UCSD-AML1 (cell line): ENCODE measurements around the gene FHIT.
"Not testable (repeated sequence)": the region's sequence is repeated elsewhere in the genome, so short reads cannot be mapped to it uniquely, and the experiment has no call there.

Experiments used
- DNase-seq: peaks from one replicate; lab custom pipeline; 2025; ENCODE audit not compliant: unreplicated experiment; lab: John Stamatoyannopoulos, UW

Gene FHIT

GRCh38 chr3:60948488-60948887 lies 302.8 kb downstream of the FHIT start:
- DNase-seq, result no peak

DNA sequence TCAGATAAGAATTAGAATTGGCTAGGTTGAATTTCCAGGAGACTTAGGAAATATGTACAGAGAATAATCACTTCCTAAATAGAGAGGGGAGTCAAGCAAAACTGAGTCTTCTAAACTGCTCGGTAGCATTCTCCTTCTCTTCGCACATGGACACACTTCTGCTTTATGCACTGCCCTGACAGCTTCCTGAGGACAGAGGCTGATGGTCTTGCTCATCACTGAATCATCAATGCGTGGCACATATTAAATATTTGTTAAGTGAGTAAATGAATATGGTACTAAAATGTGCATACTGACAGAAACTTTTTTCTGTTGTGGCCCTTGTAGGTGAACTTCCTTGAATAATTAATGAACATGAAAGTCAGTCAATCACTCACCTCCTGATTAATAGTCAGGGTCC lies 315.5 kb downstream of the FHIT start:
- no peak for DNase-seq

- DNase-seq, result no peak
Measured at GRCh38 chr3:60933824-60934223, 317.4 kb downstream of the FHIT start.

GRCh38 chr3:60932643-60933042 lies 318.6 kb downstream of the FHIT start:
- DNase-seq, result no peak

- no peak for DNase-seq
Measured at GRCh38 chr3:60932170-60932569, 319.1 kb downstream of the FHIT start.

- DNase-seq, result no peak
Measured at GRCh38 chr3:60931452-60931851, 319.8 kb downstream of the FHIT start.

DNA sequence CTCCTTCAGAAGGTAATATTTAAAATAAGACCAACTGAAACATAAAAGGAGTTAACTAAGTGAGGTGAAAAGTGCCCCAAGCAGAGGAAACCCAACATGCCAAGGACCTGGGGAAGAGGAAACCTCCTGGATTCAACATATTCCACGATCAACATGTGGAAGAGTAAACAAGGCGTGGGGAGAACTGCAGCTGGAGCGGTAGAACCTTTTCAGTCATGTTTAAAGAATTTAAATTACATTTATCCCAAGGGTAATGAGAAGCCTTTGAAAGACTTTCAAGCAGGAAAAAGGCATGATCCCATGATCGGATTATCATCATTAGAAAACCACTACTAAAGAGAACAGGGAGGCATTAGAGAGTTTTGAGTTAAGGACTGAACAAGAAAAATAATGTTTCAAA lies 330.7 kb downstream of the FHIT start:
- no peak for DNase-seq

- DNase-seq, result no peak
Measured at GRCh38 chr3:60919296-60919695, 332.0 kb downstream of the FHIT start.

GRCh38 chr3:60917141-60917540 lies 334.1 kb downstream of the FHIT start:
- no peak for DNase-seq

DNA sequence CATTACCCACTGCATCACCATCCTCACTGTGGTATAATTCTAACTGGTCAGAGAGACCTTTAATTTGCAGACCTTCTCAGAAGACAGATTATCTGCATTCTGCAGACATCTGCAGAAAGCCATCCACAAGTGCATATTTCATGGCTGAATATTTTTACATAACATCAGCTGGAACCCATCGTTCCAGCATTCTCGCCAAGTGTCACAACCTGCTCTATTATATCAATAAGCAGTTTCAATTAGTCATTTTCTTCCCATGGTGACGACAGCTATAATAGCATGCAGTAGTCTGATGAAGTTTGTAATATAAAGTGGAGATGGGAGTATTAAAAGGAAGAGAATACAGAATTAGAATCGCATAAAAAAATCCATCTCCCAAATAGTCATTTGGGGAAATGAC lies 334.7 kb downstream of the FHIT start:
- DNase-seq, result no peak

DNA sequence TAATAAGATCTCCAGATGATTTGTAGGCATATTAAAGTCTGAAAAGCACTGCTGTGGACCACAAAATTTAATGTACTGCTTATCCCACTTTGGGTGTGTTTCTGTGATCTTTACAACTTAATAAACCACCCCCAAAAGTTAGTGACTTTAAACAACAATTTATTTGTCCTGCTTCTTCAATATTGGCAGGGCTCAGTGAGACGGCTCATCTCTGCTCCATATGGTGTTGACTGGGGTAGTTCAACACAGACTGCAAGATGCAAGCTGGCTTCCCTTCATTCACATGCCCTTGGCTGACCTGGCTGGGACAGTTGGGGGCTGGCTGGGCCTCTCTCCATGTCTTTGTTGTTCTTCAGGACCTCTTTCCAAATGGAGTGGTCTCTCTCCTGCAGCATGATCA lies 337.8 kb downstream of the FHIT start:
- no peak for DNase-seq

DNA sequence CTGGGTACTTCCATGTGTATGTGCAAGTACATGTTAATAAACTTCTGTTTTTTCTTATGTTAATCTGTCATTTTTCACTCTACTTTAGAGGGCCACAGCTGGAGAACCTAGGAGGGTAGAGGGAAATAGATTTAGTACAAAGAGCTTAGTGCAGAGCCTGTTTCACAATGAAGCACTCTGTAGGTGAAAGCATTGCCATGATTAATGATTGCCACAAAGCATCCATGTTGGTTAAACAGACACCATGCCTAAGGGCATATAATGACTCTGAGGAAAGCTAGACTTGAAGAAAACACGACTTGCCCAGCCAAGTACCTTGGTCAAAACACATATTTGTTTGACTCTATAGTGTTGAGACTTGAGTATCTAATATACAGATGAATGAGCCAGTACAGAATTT lies 338.4 kb downstream of the FHIT start:
- DNase-seq, result no peak

DNA sequence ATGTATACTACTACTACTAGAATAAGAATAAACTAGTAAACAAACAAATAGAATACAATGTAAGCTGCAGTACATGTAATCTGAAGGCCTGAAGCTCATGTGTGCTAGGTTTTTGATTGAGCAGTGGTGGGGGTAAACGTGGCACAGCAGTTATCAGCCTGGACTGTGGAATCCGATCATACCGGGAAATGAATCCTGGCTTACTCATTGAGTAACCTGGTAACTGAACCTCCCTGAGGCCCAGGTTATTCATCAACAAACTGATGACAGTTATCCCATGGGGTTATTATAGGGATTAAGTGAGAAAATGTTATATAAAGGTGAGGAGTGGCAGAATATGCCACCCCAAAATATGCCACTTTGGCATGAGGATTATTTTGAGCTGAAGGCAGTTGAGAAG lies 339.1 kb downstream of the FHIT start:
- no peak for DNase-seq

DNA sequence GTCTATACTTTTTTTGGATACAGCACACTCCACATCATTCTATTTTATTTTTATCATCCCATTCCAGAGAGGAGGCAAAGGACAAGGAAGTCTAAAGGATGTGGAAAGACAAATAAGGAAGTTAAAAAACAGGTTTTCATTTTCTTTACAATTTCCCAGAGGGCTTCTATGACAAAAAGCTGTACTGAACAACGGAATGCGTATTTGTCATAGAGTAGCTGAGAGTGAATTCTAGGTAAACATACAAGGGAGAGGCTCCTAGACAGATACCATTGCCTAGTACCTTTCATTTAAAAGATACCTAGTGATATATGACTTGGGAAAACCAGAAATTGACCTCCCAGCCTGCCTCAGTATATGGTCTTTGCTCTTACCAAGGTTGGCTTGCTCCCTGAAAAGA lies 341.7 kb downstream of the FHIT start:
- no peak for DNase-seq

DNA sequence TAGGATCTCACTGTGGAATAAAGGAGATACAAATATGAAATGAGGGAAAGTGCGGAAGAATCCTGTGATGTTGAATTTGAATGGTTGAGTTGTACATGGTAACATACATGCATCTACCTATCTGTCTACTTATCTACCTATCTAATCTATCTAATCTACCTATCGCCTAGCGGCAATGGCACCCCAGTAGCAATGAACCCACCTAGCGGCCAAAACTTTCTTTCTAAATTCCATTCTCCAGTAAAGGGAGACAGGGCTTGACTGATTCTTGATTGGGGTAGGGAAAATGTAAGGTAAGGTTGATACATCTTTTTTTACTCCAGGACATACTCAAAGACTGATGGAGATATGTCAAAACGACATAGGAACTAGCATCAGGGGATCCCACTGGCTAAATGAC lies 345.0 kb downstream of the FHIT start:
- no peak for DNase-seq

DNA sequence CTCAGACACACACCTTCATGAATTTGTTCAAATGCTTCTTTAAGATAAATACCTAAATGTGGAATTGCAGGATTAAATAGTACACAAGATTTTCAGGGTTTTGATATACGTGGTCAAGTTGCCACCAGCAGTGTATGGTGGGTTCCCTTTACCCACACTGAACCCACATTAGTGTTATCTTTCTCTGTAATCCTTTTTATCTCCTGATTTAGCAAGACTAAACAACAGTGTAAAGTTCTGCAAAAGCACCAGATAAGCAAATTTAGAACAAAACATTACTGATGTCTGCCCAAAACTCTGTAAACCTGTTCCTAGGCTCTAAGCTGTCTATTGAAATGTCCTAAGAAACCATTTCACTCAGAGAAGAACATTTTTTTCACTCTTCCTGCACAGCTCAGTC lies 352.9 kb downstream of the FHIT start:
- DNase-seq, result no peak

DNA sequence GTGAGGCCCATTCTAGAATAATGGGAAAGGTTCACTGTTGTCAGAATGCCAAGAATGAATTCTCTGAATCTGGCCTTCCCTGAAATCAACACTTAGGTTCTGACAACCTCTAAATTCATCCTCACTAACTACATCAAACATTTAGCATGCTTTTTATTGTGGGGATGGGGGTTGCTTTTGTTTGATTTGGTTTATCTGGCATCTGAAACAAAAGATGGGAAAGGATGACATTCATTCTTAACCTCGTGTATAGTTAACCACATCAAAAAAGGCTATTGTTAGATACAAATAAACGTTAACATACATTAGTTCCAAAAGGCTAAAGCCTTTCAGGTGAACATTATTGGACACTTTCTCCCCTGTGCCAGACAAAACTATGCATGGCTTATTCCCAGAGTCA lies 357.3 kb downstream of the FHIT start:
- no peak for DNase-seq

DNA sequence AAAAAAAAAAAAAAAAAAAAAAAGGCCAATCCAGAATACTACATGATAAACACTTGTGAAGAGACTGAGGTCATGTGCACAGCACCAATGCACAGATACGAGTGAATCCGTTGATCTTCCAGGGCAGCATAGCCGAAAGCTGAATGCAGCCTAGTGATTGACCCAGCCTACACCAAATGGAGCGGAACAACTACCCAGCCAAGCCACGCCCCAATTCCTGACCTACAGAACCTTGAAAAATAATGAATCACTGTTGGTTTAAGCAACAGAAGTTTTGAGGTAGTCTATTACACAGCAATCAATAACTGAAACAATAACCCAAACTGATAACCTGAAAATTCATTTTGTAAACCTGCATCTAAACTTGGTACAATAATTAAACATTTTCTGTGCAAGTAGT lies 361.0 kb downstream of the FHIT start:
- no peak for DNase-seq

DNA sequence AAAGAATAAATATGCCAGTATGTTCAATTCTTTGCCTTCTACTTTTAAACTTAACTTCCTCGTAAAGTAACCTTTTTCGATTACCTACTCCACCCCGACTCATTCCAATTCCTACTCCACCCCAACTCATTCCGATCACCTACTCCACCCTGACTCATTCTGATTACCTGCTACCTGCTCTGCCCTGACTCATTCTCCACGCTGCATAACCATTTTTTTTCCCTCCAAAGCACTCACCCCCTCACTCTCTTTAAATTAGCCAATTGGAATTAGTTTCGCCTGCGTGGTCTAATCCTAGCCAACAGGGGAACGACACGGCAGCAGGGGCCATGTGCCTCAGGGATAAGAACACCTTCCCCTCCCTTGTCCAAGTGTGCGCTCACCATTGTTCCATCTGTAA lies 362.3 kb downstream of the FHIT start:
- not testable (repeated sequence) for DNase-seq

- DNase-seq, result no peak
Measured at GRCh38 chr3:60887574-60887973, 363.7 kb downstream of the FHIT start.

- DNase-seq, result no peak
Measured at GRCh38 chr3:60886518-60886917, 364.7 kb downstream of the FHIT start.

- no peak for DNase-seq
Measured at GRCh38 chr3:60884005-60884404, 367.2 kb downstream of the FHIT start.

- DNase-seq, result no peak
Measured at GRCh38 chr3:60877188-60877587, 374.1 kb downstream of the FHIT start.

- no peak for DNase-seq
Measured at GRCh38 chr3:60870396-60870795, 380.9 kb downstream of the FHIT start.
